A673 (cell line): Measurements from ENCODE around the gene ELL.

Experiments
- CTCF ChIP-seq: fragments of 300-800, 200-600 bp; sonication (generic); conservative IDR thresholded peaks from 2 replicates; pipeline ENCODE4 v1.5.1; 2017; ENCODE audit warnings: low read depth, mild to moderate bottlenecking, antibody characterized with exemption, low read length, moderate library complexity, mixed read lengths
- EZH2 ChIP-seq: fragments of 200-600 bp; sonication (generic); IDR thresholded peaks from 2 replicates; pipeline ENCODE4 v1.6.1; 2017; ENCODE audit warnings: borderline replicate concordance, low read depth, mild to moderate bottlenecking, mixed read lengths, antibody characterized with exemption, low read length; ENCODE audit not compliant: poor library complexity, severe bottlenecking

- no peak for TF ChIP-seq CTCF
- no peak for TF ChIP-seq EZH2
Observed at GRCh38 chr19:18566953-18567352, 45.1 kb upstream of the ELL start.
